Stimulated activated CD4-positive, alpha-beta T cell treated with anti-CD3 and anti-CD28 coated beads, Interleukin-1b, Interleukin-23, amount 100 ng/mL, for 24 hours (primary cell): ENCODE results near the gene SUN2.

Experiments
- DNase-seq, 4 experiments: peaks; one replicate each; pipeline ENCODE4 v3.0.0-alpha.2; 2020; ENCODE audit warnings: low read depth in 4 of 4, low spot score in 1 of 4

Gene SUN2

DNA sequence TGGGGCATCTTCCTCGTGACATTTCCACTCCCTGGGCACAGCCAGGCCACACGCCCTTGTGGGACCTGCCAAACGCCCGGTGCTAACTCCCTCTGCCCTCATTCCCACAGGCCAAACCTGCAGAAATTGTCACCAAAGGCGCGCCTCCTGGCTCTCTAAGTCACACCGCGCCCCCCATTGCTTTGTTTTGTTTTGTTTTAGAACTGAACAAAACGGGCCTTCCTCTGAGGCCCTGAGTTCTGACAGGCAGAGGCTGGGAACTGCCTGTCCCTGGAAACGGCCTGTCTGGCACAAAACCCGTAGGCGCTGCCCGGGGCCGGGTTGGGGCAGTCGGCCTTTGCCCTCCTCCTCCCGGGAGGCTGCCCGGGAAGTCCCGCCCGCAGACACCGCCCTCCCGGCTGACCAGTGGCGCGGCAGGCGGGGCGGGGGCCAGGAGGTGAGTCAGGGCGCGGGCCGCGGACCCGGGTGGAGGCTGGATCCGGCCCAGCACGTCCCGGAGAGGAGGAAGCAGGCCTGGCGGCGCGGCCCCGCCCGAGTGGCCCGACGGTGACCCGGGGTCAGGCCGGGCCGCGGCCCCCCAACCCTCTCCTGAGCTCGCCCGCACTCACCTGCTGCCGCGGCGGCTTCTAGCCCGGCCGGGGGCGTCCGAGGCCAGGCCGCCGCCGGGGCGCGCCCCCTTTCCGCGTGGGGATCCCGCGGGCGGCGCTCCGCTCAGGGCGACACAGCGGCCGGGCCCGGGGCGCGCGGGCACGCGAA is 465 bp downstream of the SUN2 start:
- DNase-seq: no peak

DNA sequence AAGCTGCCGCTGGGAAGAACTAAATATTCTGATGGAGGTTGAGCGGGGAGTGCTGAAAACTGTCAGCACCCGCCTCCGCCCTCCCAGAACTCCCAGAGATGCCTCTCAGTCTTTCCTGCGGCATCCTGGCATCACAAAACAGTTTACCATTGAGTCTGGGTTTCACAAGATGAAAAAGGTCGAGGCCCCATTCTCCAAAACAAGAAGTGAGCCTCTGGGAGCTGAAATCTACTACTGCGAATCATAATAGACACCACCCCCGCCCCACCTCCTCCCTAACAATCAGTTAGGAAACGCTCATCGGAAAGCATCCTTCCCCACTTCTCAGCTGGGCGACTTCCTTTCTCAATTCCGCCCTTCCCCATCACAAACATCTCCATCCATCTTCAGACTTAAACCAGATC is 1.0 kb downstream of the SUN2 start:
- DNase-seq: peak in 1 of 4 experiments; percentile 37

DNA sequence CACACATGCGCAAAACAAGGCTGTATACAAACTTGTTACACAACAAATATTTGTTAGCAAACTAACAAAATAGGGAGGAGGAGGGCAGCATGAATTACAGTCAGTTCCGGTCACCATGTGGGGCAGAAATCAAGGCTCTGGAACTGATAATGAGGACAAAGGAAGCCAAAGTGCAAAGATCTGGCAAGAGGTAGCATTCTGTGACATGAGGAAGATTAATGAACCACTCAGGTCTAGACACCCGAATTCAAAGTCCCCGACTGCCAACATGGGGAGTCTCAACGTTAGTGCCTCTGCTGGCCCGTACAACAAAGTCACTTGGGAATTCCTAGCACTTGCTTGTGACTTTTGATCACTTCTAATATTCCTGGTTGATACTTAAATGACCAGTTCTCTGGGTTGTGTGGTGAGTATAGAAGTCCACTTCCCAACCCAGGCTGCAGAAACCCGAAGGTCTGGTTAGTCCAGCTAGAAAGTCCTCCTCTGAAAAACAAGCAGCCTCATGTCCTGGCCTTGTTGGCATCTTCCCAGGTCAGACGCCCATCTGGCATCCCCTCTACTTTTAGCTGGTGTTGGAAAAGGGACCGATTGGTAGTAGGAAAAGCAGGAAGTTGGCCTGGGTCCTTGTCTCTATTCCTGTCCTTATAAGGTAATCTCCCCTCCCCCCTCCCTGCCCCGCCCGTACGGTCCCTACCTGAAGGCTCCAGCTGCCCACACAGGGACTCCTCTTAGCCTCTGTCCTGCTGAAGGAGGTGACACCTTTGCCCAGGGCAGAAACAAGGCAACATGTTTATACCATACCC is 1.6 kb downstream of the SUN2 start:
- DNase-seq: no peak

DNA sequence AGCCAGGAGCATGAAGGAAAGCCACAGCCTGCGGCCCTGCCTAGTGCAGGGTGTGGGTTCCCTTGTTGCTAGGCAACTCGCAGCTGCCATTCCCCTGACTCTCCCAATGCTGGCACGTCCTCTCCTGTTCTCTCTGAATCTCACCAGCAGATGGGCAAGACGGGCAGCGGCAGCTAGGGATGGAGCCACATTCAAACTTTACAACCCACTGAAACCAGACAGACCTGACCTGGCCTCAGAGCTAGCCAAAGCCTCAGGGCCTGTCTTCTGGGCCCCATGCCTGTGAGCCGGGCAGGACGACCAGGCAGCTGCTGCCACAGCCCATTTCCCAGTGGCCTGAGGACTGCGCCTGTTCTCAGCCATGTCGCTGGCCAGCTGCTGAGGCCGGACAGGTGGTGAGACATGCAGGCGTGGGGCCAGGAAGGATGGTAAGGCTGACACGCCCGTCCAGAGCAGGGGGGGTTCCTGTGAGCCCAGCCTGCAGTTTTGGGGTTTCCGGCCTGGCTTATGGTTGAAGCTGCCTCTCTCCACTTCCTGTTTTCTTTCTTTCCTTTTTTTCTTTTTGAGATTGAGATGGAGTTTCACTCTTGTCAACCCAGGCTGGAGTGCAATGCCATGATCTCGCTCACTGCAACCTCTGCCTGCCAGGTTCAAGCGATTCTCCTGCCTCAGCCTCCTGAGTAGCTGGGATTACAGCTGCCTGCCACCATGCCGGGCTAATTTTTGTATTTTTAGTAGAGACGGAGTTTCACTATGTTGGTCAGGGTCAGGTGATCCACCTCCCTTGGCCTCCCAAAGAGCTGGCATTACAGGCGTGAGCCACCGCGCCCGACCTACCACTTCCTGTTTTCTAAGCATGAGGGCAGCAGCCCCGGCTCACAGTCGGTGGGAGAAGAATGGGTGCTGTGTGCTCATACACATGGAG is 4.1 kb downstream of the SUN2 start:
- peak in 1 of 4 experiments; percentile 44 for DNase-seq

DNA sequence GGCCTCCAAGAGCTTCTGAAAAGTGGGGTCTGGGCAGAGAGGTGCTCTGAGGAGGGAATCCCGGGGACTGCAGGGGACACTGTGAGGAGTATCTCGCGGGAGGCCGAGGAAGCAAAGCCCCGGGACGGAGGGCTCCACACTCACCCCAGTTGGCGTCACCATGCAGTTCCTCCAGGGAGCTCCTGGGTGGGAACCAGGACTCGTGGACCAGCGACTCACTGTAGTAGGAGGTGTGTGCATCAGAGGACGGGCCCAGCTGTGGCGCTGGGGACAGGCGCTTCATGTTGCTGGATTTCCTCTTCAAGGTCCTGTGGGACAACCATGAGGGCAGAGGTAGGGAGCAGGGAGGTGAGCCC is 4.8 kb downstream of the SUN2 start:
- DNase-seq: no peak

DNA sequence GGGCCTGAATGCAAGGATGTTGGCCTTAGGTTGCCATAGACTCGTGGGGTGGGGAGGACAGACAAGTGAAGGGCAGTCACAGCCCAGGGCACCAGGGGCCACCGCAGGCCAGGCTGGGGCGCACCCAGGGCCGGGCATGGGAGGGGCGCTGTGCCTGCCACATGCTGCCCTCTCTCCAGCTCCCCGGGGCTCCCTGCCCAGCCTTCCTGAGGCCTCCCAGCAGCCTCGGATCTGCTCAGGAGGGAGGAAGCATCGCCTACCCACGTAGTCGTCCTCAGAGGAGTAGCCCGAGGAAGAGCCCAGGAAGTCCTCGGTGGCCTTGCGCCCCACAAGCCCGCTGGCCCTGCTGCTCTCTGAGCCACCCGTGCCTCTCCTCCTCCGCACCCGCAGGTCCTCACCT is 5.2 kb downstream of the SUN2 start:
- DNase-seq: no peak

DNA sequence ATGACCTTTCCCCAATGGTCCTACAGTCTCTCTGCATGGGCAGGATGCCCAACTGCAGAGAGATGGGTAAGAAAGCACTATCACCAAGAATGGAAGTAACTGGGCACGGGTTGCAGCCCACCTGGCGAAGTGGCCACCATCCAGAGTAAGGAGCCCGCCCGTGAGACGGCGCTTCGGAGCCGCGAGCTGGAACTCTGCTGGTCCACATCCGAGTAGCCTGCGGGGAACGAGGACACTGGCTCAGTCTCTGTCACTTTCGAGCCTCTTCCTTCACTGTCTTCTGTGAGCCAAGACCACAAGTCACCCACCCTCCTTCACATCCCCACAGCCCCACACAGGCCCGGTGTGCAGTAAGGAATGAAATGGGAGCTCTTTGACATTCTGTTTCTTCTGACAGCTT is 5.7 kb downstream of the SUN2 start:
- no peak for DNase-seq

DNA sequence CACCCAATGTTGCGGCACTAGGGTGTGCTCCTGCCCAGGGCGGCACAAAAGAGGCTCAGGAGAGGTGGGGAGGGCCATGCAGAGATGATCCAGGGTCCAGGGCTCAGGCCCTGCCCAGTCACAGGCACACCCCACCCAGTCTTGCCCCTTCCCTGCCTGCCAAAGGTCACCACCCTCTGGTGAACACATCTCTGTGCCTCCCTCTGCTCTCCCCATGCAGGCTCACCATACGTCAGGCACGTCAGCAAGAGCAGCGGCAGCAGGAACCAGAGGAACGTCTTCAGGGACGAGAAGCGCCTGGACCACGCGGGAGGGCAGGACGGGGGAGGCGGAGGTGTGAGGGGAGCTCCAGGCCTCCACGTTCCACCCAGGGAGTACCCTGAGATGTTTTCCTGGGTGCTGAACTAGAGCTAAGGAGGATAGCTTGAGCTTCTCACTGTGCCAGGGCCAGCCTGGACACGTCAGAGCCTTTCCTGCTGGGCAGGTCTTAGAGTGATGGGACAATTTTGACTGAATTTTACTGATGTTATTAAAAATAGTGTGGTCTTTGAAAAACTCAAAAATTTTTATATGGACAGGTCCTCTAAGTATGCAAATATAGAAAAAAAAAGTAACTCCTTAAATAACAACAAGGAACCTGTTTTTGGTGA is 7.2 kb downstream of the SUN2 start:
- no peak for DNase-seq

DNA sequence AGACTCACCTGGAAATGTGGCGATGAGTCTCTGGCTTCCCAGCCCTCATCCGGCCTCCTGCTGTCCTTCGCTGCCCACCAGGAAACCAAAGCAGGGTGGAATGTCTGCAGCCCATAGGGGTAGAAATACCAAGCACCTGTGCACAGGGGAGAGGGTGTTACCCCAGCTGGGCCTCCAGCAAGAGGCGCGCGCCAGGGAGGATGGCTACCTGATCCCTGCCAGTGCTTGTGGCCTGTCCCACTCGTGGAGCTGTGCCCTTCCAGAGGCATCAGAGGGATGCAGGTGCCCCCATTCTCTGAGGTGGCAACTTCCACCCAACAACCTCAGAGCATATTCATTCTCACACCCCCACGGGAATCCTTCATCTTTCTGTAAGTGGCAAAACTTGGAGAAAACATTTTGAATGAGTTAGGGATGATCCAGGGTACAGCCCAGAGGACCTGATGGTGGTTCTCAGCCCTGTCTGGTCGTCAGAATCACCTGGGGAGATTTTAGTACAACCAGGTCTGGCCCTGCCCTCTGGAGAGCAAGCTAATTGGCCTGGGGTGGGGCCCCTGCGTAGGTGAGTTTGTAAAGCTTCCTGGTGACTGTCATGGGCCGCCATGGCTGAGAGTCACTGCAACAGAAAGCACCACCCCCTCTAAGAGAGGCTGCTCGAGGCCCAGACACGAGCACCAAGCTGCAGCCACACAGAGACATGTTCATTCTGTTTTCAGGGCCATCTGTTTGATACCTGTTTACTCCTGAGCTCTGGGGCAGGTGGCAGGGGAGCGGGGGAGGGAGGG is 9.9 kb downstream of the SUN2 start:
- no peak for DNase-seq

DNA sequence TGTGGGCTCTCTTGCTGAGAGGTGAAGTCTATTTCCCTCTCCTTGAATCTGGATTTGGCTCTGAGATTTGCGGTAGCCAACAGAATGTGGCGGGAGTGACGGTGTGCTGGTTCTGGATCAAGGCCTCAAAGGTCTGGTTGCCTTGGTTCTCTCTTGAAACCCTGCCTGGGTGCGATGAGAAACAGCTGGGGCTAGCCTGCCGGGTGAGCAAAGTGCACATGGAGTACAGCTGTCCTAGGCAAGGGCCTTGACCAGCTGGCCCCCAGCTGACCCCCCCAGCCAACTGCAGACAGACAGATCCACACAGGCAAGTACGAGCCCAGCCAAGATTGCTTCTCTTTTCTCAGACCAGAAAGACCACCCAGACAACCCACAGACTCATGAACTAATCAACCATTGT is 10.8 kb downstream of the SUN2 start:
- no peak for DNase-seq

DNA sequence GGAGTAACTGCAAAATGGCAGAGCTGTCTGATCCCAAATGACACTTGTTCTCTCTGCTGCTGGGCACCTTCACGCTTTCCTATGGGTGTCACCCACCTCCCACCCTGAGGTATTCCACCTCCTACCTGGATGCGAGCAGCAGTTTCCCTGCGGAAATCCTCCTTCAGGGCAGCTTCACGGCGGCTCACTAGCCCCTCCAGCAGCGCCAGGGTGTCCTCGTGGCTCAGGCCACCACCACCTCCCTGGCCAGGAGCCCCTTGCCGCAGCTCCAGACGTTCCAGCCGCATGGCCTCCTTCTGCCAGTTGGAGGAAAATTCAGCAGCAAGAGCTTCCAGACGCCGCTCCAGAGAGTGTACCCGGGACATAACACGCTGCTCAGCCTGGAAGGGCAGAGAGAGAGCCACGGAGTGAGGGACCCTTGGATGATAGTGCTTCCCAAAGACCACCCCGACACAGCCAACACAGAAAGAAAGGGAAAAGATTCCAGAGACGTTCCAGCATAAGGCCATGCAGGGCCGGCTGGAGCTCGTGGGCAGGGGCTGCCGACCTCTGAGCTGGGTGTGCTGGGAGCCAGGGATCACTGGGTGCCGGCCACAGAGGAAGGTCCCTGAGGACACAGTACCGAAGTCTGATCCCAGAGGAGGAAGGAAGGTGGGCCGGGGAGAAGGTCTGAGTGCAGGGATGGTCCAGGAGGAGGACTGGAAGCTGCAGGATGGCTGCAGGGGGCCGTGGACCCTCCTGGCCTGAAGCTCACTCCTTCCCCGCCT is 13.4 kb downstream of the SUN2 start:
- DNase-seq: no peak

DNA sequence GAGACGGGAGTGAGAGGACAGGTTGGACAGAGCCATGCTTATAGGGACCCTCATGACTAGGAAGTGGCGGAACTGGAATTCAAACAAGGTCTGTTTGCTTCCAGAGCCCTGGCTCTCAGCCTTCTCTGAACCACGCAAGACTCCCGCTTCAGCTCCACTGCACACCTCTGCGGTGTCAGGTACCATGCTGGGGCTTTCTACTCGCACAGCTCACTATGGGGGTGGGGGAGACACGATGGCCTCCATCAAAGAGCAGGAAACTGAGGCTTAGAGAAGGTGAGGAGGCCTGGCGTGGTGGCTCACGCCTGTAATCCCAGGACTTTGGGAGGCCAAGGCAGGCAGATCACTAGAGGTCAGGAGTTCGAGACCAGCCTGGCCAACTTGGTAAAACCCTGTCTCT is 14.2 kb downstream of the SUN2 start:
- DNase-seq: no peak

DNA sequence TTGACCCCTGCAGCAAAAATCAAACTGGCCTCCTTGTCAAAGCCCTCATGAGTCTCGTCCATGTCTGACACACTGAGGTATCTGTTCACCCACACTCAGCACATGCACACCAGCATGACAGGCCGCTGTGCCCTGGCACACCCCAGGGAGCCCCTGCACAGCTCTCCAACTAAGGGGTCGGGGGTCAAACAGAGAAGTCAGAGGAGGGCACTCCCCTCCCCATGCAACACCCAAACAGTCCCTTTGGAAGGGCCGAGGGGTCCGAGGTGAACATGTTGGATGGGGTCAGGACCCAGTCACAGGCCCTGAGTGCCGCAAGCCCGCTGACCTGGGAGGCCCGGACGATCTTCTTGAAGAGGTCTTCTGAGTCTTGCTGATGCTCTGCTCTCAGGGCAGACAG is 14.6 kb downstream of the SUN2 start:
- no peak for DNase-seq

DNA sequence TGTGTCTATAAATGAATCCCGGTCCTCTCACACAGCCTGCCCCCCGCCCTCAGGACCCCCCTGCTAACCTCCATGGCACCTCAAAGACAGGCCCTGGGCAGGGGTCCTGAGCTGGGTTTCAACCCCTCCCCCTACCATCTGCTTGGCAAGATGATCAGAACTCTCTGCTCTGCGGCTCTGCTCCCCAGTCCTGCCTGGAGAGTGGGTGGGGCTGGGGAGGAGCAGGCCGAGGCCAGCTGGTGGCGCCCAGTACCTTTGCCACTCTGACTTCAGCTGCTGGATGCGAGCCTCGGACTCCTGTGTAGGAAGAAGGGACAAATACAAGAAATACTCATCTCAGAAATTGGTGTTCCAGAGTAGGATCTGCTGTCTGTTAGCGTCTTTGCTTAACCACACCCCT is 15.0 kb downstream of the SUN2 start:
- DNase-seq: no peak

DNA sequence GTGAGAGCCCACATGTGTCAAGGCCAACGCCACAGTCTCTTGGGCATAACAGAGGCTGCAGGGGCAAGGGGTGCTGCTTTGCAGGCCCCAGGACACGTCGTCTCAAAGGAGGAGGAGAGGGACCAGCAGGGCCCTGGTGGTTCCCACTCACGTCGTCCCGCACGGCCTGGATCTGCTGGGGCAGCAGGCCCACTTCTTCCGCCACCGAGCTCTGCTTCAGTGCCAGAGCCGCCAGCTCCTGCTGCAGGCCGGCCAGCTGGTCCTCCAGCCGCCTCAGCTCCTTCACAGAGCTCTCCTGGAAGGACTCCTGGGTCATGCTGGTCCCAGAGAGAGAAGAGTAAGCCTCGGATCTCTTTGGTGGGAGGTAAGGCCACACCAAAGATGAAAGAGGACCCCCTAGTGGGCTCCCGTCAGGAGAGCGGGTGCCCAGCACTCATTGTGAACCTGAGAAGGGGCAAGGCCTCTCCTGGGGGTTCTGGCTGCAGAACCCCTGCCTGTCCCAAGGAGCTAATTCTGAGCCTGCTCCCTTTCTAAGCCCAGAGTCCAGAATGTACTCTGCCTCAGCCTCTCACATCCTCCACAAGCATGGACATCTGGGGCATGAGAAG is 15.6 kb downstream of the SUN2 start:
- DNase-seq: no peak

DNA sequence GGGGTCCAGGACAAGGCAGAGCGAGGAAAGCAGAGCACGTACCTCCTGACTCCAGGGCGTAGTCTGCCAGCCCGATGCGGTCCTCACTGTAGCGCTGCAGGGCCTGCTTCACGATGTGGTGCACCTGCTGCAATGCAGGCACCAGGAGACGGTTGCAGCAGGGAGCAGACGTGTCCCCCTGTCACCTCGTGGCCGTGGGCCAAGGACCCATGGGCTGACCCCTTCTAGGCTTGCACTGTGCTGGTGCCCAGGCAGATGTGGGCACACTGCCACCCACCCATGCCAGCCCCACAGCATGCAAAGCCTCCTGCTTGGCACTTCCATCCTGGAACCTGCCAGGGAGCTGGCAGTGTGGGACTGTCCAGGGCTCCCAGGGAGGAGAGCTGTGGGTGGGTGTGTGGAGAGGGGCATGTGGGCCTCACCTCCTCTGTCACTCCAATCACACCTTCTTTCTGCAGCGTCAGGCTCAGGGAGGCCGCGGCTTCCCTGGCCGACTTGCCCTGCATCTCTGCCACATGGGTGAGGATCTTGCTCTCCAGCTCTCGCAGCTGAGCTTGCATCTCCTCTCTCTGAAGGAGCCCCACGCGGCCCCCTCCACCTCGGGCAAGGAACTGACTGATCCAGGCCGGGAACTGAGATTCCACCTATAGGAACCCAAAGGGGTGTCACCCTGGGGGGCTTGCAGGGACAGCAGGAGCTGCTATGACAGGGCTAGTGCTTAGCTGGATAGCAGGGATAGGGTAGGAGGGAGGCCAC is 16.3 kb downstream of the SUN2 start:
- DNase-seq: no peak

DNA sequence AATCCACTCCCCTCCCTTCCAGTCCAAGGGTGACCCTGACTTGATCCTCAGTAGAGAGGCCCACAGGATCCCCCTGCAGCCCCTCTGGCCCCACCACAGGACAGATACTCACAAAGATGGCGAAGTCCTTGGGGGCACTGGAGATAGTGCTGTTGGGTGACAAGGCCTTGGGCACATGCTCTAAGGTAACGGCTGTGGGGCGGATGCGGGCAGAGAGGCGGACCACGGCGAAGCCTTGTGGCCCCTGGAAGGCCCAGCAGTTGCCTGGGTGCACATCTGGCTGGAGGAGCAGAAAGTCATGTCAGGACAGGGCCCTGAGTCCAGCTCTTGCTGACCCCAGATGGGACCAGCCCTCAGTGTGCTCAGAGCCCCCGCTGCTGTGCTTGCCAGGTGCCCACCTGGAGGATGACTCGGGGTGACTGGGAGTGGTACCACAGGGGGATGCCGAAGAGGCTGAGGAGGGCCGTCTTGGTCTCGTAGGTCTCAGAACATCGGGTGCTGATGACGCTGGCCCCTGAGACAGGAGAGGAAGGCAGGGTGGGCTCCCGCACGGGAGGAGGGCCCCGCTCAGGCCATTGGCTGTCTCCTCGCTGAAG is 17.2 kb downstream of the SUN2 start:
- no peak for DNase-seq
